ENCODE results near the gene SLCO3A1.
"Not testable (repeated sequence)": the region's sequence is repeated elsewhere in the genome, so short reads cannot be mapped to it uniquely, and the experiment has no call there.

Gene SLCO3A1

GRCh38 chr15:92070251-92070650, 216.7 kb downstream of the SLCO3A1 start:
- not testable (repeated sequence) for DNase-seq (ENCODE audit: low read depth)

GRCh38 chr15:92071045-92071634, 217.6 kb downstream of the SLCO3A1 start:
- no peak for DNase-seq (ENCODE audit: low read depth)

GRCh38 chr15:92073044-92073785, 219.7 kb downstream of the SLCO3A1 start:
- no peak for DNase-seq (ENCODE audit: low read depth)

- DNase-seq (ENCODE audit: low read depth): no peak
Observed at GRCh38 chr15:92074101-92074500, 220.6 kb downstream of the SLCO3A1 start.

GRCh38 chr15:92074646-92075045, 221.1 kb downstream of the SLCO3A1 start:
- DNase-seq (ENCODE audit: low read depth): no peak

- no peak for DNase-seq (ENCODE audit: low read depth)
Observed at GRCh38 chr15:92075764-92076163, 222.3 kb downstream of the SLCO3A1 start.

GRCh38 chr15:92076541-92076940, 223.0 kb downstream of the SLCO3A1 start:
- DNase-seq (ENCODE audit: low read depth): no peak

GRCh38 chr15:92077353-92078085, 224.0 kb downstream of the SLCO3A1 start:
- peak; percentile 69 for DNase-seq (ENCODE audit: low read depth)

- DNase-seq (ENCODE audit: low read depth): no peak
Observed at GRCh38 chr15:92078270-92078669, 224.8 kb downstream of the SLCO3A1 start.

- no peak for DNase-seq (ENCODE audit: low read depth)
Observed at GRCh38 chr15:92079047-92079446, 225.5 kb downstream of the SLCO3A1 start.

GRCh38 chr15:92079647-92080255, 226.2 kb downstream of the SLCO3A1 start:
- no peak for DNase-seq (ENCODE audit: low read depth)

GRCh38 chr15:92082006-92082843, 228.7 kb downstream of the SLCO3A1 start:
- peak; percentile 44 for DNase-seq (ENCODE audit: low read depth)

GRCh38 chr15:92083190-92083589, 229.7 kb downstream of the SLCO3A1 start:
- DNase-seq (ENCODE audit: low read depth): no peak

- DNase-seq (ENCODE audit: low read depth): no peak
Observed at GRCh38 chr15:92087211-92087610, 233.7 kb downstream of the SLCO3A1 start.

GRCh38 chr15:92091155-92091734, 237.7 kb downstream of the SLCO3A1 start:
- no peak for DNase-seq (ENCODE audit: low read depth)

- no peak for DNase-seq (ENCODE audit: low read depth)
Observed at GRCh38 chr15:92092289-92093105, 239.0 kb downstream of the SLCO3A1 start.

- DNase-seq (ENCODE audit: low read depth): no peak
Observed at GRCh38 chr15:92095693-92096092, 242.2 kb downstream of the SLCO3A1 start.

GRCh38 chr15:92097474-92098178, 244.1 kb downstream of the SLCO3A1 start:
- peak; percentile 35 for DNase-seq (ENCODE audit: low read depth)

- no peak for DNase-seq (ENCODE audit: low read depth)
Observed at GRCh38 chr15:92098869-92099268, 245.4 kb downstream of the SLCO3A1 start.

- DNase-seq (ENCODE audit: low read depth): no peak
Observed at GRCh38 chr15:92100301-92100700, 246.8 kb downstream of the SLCO3A1 start.
